Neutrophil (primary cell): Measurements from ENCODE around the gene DSG3.

ENCODE experiments used
- H3K27ac ChIP-seq: fragments of 200-600 bp; sonication (generic); 2 replicates; pipeline ENCODE4 v1.5.1; 2016; ENCODE audit warnings: mild to moderate bottlenecking, moderate library complexity
- H3K27me3 ChIP-seq: fragments of 200-600 bp; sonication (generic); 2 replicates; pipeline ENCODE4 v1.6.0; 2016; ENCODE audit warnings: mild to moderate bottlenecking
- H3K36me3 ChIP-seq: fragments of 200-600 bp; sonication (generic); 2 replicates; pipeline ENCODE4 v1.5.1; 2017
- H3K4me1 ChIP-seq, 2 experiments: fragments of 200-600 bp in 1 of 2; sonication (generic) in 1 of 2; 1 replicate in 1 of 2; 2 replicates in 1 of 2; pipeline versions ENCODE4 v1.5.1 to v1.6.1; 2013 to 2016; ENCODE audit warnings: low read depth in 1 of 2, low read length in 1 of 2, mild to moderate bottlenecking in 1 of 2, moderate library complexity in 1 of 2; ENCODE audit not compliant: control insufficient read depth in 1 of 2, insufficient read depth in 1 of 2
- H3K4me3 ChIP-seq, 2 experiments: fragments of 200-600 bp in 1 of 2; sonication (generic) in 1 of 2; 1 replicate in 1 of 2; 2 replicates in 1 of 2; pipeline ENCODE4 v1.5.1; 2013 to 2016; ENCODE audit warnings: low read depth in 1 of 2, low read length in 1 of 2, mild to moderate bottlenecking in 1 of 2, moderate library complexity in 1 of 2
- H3K9me3 ChIP-seq: fragments of 200-600 bp; sonication (generic); 2 replicates; pipeline ENCODE4 v1.5.1; 2016
- CTCF ChIP-seq: fragments of 200-600 bp; sonication (generic); IDR thresholded peaks from 2 replicates; pipeline ENCODE4 v1.5.1; 2016; ENCODE audit warnings: antibody characterized with exemption

The DSG3 gene

GRCh38 chr18:31402026-31402373 is 45.5 kb upstream of the DSG3 start:
- Histone ChIP-seq H3K4me1 (peaks cover 11 to 17% of the 10 kb centered on the region in 2 experiments), H3K27me3 (no peaks in the 10 kb centered on the region), H3K4me3 (no peak overlapping the region), H3K9me3 (no peaks in the 10 kb centered on the region), H3K27ac (no peak overlapping the region), H3K36me3 (no peaks in the 10 kb centered on the region)
- TF ChIP-seq CTCF = no peak

- no peak overlapping the region for H3K27ac ChIP-seq
- no peak for TF ChIP-seq CTCF
- no peaks in the 10 kb centered on the region for H3K9me3 ChIP-seq
- no peaks in the 10 kb centered on the region for H3K27me3 ChIP-seq
- H3K4me3 ChIP-seq = no peak overlapping the region
- H3K4me1 ChIP-seq = peaks cover 11 to 17% of the 10 kb centered on the region in 2 experiments
- no peaks in the 10 kb centered on the region for H3K36me3 ChIP-seq
Measured at GRCh38 chr18:31403409-31403808, 44.1 kb upstream of the DSG3 start.

- Histone ChIP-seq H3K4me3 (no peak overlapping the region), H3K27ac (no peak overlapping the region), H3K4me1 (no peaks in the 10 kb centered on the region), H3K9me3 (no peaks in the 10 kb centered on the region), H3K36me3 (no peaks in the 10 kb centered on the region), H3K27me3 (peaks cover 12% of the 10 kb centered on the region)
- no peak for TF ChIP-seq CTCF
Measured at GRCh38 chr18:31407649-31408048, 39.9 kb upstream of the DSG3 start.

- Histone ChIP-seq H3K4me1 (no peaks in the 10 kb centered on the region), H3K4me3 (no peak overlapping the region), H3K36me3 (no peaks in the 10 kb centered on the region), H3K9me3 (no peaks in the 10 kb centered on the region), H3K27me3 (peaks cover 12% of the 10 kb centered on the region), H3K27ac (no peak overlapping the region)
- TF ChIP-seq CTCF = no peak
Measured at GRCh38 chr18:31409276-31409675, 38.3 kb upstream of the DSG3 start.

GRCh38 chr18:31410716-31411483 is 36.6 kb upstream of the DSG3 start:
- TF ChIP-seq CTCF = no peak
- Histone ChIP-seq H3K27me3 (peaks cover 12% of the 10 kb centered on the region), H3K4me1 (no peaks in the 10 kb centered on the region), H3K9me3 (no peaks in the 10 kb centered on the region), H3K27ac (no peak overlapping the region), H3K4me3 (no peak overlapping the region), H3K36me3 (no peaks in the 10 kb centered on the region)
